ENCODE data around the gene MAMLD1.

DNA sequence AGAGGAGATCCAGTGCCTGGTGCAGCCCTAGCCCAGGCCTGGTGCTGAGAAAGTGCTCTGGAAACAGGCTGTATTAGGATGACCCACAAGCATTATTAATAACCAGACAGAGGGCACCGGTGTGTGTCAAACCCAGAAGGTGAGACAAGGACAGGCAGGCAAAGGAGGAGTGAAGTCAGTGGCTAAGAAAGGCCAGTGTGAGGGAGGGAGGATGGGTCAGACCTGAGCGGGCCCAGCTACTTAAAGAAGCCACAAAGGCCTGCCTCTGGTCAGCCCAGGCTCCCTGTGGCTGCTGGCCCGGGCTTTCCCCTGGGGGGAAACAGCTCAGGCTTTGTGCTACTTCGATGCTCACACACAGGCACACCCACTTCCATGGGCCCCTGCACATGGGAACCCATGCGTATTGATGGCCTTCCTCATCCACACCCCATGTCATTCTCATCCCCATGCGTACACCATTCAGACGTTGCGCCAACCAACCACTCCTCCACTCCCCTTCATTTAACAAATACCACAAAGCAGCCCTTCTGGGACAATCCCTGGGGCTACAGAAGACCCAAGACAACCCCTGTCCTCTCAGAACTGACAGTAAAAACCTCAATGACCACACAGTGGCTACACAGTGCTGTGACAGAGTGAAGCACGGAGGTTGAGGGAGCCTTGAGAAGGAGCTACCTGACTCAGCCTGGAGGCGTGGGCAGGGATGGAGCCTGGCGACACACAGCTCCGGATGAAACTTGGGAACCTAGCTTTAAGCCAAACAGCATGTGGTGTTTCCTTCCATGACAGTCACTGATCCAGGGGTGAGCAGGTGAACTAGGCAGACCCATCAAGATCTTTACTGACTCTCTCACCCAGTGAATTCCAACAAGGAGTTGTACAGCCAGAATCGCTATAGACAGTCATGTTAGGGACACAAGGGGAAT, 180.4 kb downstream of the MAMLD1 start:
- TF ChIP-seq EP300 (IDR thresholded peaks at IDR 0.05; ENCODE audit: low read depth) = no peak
- TF ChIP-seq, protein P1, sequence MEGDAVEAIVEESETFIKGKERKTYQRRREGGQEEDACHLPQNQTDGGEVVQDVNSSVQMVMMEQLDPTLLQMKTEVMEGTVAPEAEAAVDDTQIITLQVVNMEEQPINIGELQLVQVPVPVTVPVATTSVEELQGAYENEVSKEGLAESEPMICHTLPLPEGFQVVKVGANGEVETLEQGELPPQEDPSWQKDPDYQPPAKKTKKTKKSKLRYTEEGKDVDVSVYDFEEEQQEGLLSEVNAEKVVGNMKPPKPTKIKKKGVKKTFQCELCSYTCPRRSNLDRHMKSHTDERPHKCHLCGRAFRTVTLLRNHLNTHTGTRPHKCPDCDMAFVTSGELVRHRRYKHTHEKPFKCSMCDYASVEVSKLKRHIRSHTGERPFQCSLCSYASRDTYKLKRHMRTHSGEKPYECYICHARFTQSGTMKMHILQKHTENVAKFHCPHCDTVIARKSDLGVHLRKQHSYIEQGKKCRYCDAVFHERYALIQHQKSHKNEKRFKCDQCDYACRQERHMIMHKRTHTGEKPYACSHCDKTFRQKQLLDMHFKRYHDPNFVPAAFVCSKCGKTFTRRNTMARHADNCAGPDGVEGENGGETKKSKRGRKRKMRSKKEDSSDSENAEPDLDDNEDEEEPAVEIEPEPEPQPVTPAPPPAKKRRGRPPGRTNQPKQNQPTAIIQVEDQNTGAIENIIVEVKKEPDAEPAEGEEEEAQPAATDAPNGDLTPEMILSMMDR (IDR thresholded peaks at IDR 0.05) = no peak
- no peak for TF ChIP-seq POLR2AphosphoS5 (IDR thresholded peaks at IDR 0.05)
- no peak for TF ChIP-seq POLR2A (IDR thresholded peaks at IDR 0.05)

Data from transverse colon (tissue), 4 donors.